Astrocyte (in vitro differentiated cells and primary cell): ENCODE results near the gene GEMIN2. TPM values are rescaled to one million over a fixed set of nuclear protein-coding genes. Genes with fewer than 3 reads are reported as not detected.

ENCODE experiments used
- DNase-seq: peaks from one replicate; pipeline ENCODE4 v3.0.0-alpha.2; 2010; ENCODE audit warnings: low read depth
- FAIRE-seq: peaks from 2 replicates; lab custom pipeline; 2011; peaks lifted over from hg19 to GRCh38; lab: Jason Lieb, UNC
- H2AFZ ChIP-seq: 2 replicates; pipeline ENCODE4 v1.6.0; 2012; ENCODE audit warnings: low read depth, low read length, inconsistent platforms
- H3K27ac ChIP-seq: 2 replicates; pipeline ENCODE4 v1.5.1; 2011; ENCODE audit warnings: low read depth, low read length, inconsistent platforms
- H3K27me3 ChIP-seq: 2 replicates; pipeline ENCODE4 v1.6.0; 2011; ENCODE audit warnings: low read length, inconsistent platforms; ENCODE audit not compliant: insufficient read depth
- H3K36me3 ChIP-seq: 2 replicates; pipeline ENCODE4 v1.5.1; 2011; ENCODE audit warnings: low read length, inconsistent platforms; ENCODE audit not compliant: insufficient read depth
- H3K4me1 ChIP-seq: 2 replicates; pipeline ENCODE4 v1.5.1; 2011; ENCODE audit warnings: low read length, inconsistent platforms; ENCODE audit not compliant: insufficient read depth
- H3K4me2 ChIP-seq: 2 replicates; pipeline ENCODE4 v1.6.0; 2012; ENCODE audit warnings: low read length, inconsistent platforms
- H3K4me3 ChIP-seq: 2 replicates; pipeline ENCODE4 v1.5.1; 2011; ENCODE audit warnings: low read depth, mild to moderate bottlenecking, low read length, inconsistent platforms; ENCODE audit not compliant: insufficient read depth
- H3K79me2 ChIP-seq: 2 replicates; pipeline ENCODE4 v1.6.0; 2012; ENCODE audit warnings: mild to moderate bottlenecking, low read length, inconsistent platforms; ENCODE audit not compliant: insufficient read depth
- H3K9ac ChIP-seq: 2 replicates; pipeline ENCODE4 v1.6.0; 2012; ENCODE audit warnings: mild to moderate bottlenecking, low read length, inconsistent platforms
- H3K9me3 ChIP-seq: 2 replicates; pipeline ENCODE4 v1.5.1; 2012; ENCODE audit warnings: low read depth, mild to moderate bottlenecking, low read length, inconsistent platforms; ENCODE audit not compliant: insufficient read depth
- H4K20me1 ChIP-seq: 2 replicates; pipeline ENCODE4 v1.6.0; 2012; ENCODE audit warnings: low read length, inconsistent platforms; ENCODE audit not compliant: insufficient read depth
- H3K27ac Mint-ChIP-seq: one replicate; pipeline ENCODE4 v1.8.0; 2021; ENCODE audit warnings: mild to moderate bottlenecking, mixed read lengths; ENCODE audit not compliant: unreplicated experiment
- H3K27me3 Mint-ChIP-seq: one replicate; pipeline ENCODE4 v1.8.0; 2021; ENCODE audit warnings: low read depth, mixed read lengths; ENCODE audit not compliant: unreplicated experiment
- H3K36me3 Mint-ChIP-seq: one replicate; pipeline ENCODE4 v1.8.0; 2021; ENCODE audit warnings: low read depth, mixed read lengths; ENCODE audit not compliant: unreplicated experiment
- H3K4me1 Mint-ChIP-seq: one replicate; pipeline ENCODE4 v1.8.0; 2021; ENCODE audit warnings: low read depth, mixed read lengths; ENCODE audit not compliant: unreplicated experiment
- H3K4me3 Mint-ChIP-seq: one replicate; pipeline ENCODE4 v1.8.0; 2021; ENCODE audit warnings: mild to moderate bottlenecking, moderate library complexity, mixed read lengths; ENCODE audit not compliant: unreplicated experiment
- H3K9me3 Mint-ChIP-seq: one replicate; pipeline ENCODE4 v1.8.0; 2021; ENCODE audit warnings: mild to moderate bottlenecking, mixed read lengths; ENCODE audit not compliant: unreplicated experiment
- EZH2 ChIP-seq: IDR thresholded peaks from 2 replicates; pipeline ENCODE4 v1.6.1; 2012; ENCODE audit warnings: mild to moderate bottlenecking, low read length, inconsistent platforms; ENCODE audit not compliant: insufficient read depth
- total RNA-seq: library from RNA; stranded (reverse); gene quantifications from 2 replicates; pipeline ENCODE4 v1.2.1, GENCODE V29; 2021
- TF ChIP-seq, protein P1 (sequence below): IDR thresholded peaks from 2 replicates; pipeline ENCODE4 v1.5.1; 2011; ENCODE audit warnings: low read depth, mild to moderate bottlenecking, inconsistent platforms, low read length, moderate library complexity; ENCODE audit not compliant: insufficient read depth

GEMIN2 gene
- total RNA-seq, 1 donor from 2014 or later: 12.4 TPM

DNA sequence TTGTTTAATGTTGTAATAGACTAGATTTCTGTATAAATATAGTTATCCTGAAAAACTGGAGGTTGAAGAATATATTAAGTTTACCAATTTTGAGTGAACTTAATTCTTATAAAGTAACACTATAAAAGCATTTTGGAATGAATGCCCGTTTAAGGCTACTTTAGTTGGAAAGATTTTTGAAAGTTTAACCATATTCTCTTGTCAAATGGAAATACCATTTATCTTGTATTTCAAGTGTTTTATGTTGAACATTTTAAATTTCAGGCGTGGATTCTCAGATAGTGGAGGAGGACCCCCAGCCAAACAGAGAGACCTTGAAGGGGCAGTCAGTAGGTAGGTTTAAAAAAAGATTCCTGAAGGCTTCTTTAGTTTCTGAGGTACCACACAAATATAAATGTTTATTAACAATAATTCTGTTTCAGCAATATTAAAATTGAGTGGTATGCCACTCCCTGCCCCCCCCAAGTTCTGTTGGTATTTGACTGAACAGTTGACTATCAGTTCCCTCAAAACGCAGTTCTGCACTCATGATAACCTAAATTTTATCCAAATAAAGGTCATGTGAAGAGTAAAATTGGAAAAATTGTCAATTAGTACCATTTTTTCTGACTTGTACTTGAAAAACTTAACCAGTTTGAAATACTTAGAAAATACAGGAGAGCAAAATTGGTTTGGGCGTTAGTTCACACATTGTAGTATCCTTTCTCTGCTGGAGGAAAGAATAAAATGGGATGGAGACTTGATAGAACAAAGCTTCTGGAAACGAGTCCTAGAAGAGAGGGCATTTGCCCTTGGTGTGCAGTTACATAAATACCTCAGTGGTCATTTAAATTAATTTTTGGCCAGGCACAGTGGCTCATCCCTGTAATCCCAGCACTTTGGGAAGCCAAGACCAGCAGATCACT, 62.4 kb downstream of the GEMIN2 start:
- Mint-ChIP-seq H3K27me3 (no peaks in the 10 kb centered on the region), H3K4me1 (peaks cover 13% of the 10 kb centered on the region), H3K36me3 (peaks cover 13% of the 10 kb centered on the region), H3K27ac (peak overlapping the region; percentile 95), H3K4me3 (peak overlapping the region; percentile 99), H3K9me3 (no peaks in the 10 kb centered on the region)
- peak overlapping the region; percentile 97 for H3K4me3 ChIP-seq
- peaks cover 41% of the 10 kb centered on the region for H4K20me1 ChIP-seq
- peak overlapping the region; percentile 93 for H3K4me2 ChIP-seq
- H3K36me3 ChIP-seq: peaks cover 49% of the 10 kb centered on the region
- H3K9me3 ChIP-seq: no peaks in the 10 kb centered on the region
- H3K9ac ChIP-seq: peak overlapping the region; percentile 99
- DNase-seq: no peak
- H3K4me1 ChIP-seq: peaks cover 14% of the 10 kb centered on the region
- H2AFZ ChIP-seq: no peak overlapping the region
- peaks cover 63% of the 10 kb centered on the region for H3K79me2 ChIP-seq
- peak overlapping the region; percentile 96 for H3K27ac ChIP-seq
- no peaks in the 10 kb centered on the region for H3K27me3 ChIP-seq
- no peak for FAIRE-seq
- TF ChIP-seq EZH2: no peak
- TF ChIP-seq, protein P1, sequence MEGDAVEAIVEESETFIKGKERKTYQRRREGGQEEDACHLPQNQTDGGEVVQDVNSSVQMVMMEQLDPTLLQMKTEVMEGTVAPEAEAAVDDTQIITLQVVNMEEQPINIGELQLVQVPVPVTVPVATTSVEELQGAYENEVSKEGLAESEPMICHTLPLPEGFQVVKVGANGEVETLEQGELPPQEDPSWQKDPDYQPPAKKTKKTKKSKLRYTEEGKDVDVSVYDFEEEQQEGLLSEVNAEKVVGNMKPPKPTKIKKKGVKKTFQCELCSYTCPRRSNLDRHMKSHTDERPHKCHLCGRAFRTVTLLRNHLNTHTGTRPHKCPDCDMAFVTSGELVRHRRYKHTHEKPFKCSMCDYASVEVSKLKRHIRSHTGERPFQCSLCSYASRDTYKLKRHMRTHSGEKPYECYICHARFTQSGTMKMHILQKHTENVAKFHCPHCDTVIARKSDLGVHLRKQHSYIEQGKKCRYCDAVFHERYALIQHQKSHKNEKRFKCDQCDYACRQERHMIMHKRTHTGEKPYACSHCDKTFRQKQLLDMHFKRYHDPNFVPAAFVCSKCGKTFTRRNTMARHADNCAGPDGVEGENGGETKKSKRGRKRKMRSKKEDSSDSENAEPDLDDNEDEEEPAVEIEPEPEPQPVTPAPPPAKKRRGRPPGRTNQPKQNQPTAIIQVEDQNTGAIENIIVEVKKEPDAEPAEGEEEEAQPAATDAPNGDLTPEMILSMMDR: no peak

- peaks cover 54% of the 10 kb centered on the region for H3K36me3 ChIP-seq
- Mint-ChIP-seq H3K4me1 (peaks cover 13% of the 10 kb centered on the region), H3K4me3 (peak overlapping the region; percentile 99), H3K9me3 (no peaks in the 10 kb centered on the region), H3K36me3 (peaks cover 13% of the 10 kb centered on the region), H3K27ac (peak overlapping the region; percentile 1), H3K27me3 (no peaks in the 10 kb centered on the region)
- peak overlapping the region; percentile 93 for H3K4me2 ChIP-seq
- H3K27ac ChIP-seq: no peak overlapping the region
- no peak overlapping the region for H2AFZ ChIP-seq
- TF ChIP-seq, protein P1: no peak
- TF ChIP-seq EZH2: no peak
- peaks cover 69% of the 10 kb centered on the region for H3K79me2 ChIP-seq
- H3K9ac ChIP-seq: peak overlapping the region; percentile 99
- FAIRE-seq (no peak), DNase-seq (no peak)
- peaks cover 44% of the 10 kb centered on the region for H4K20me1 ChIP-seq
- H3K9me3 ChIP-seq: no peaks in the 10 kb centered on the region
- peak overlapping the region; percentile 97 for H3K4me3 ChIP-seq
- H3K27me3 ChIP-seq: no peaks in the 10 kb centered on the region
- H3K4me1 ChIP-seq: peaks cover 14% of the 10 kb centered on the region
Observed at GRCh38 chr14:39177168-39177545, 63.0 kb downstream of the GEMIN2 start.

- Histone ChIP-seq H4K20me1 (peaks cover 56% of the 10 kb centered on the region), H3K27me3 (no peaks in the 10 kb centered on the region), H3K4me2 (no peak overlapping the region), H3K4me1 (peaks cover 13% of the 10 kb centered on the region), H3K27ac (no peak overlapping the region), H3K36me3 (peaks cover 71% of the 10 kb centered on the region), H2AFZ (no peak overlapping the region), H3K9me3 (no peaks in the 10 kb centered on the region), H3K4me3 (no peak overlapping the region), H3K79me2 (peaks cover 72% of the 10 kb centered on the region), H3K9ac (no peak overlapping the region)
- Mint-ChIP-seq H3K27ac (no peak overlapping the region), H3K36me3 (peaks cover 15% of the 10 kb centered on the region), H3K4me3 (no peak overlapping the region), H3K4me1 (peaks cover 13% of the 10 kb centered on the region), H3K9me3 (no peaks in the 10 kb centered on the region), H3K27me3 (no peaks in the 10 kb centered on the region)
- TF ChIP-seq, protein P1: no peak
- no peak for TF ChIP-seq EZH2
- no peak for FAIRE-seq
- no peak for DNase-seq
Observed at GRCh38 chr14:39179042-39179441, 64.9 kb downstream of the GEMIN2 start.
